Small intestine (tissue), 7 donors: ENCODE measurements around the gene TIMM10. TPM values are rescaled to one million over a fixed set of nuclear protein-coding genes. Genes with fewer than 3 reads are reported as not detected.

Experiments used
- DNase-seq, 2 donors: peaks; one replicate each; pipeline versions ENCODE4 v3.0.0 to v3.0.0-alpha.2; 2013
- FAIRE-seq: peaks from 2 replicates; lab custom pipeline; 2012; peaks lifted over from hg19 to GRCh38; lab: Jason Lieb, UNC
- H3K27ac ChIP-seq, 3 donors: one replicate each; pipeline ENCODE4 v1.5.1; 2013; ENCODE audit warnings: low read length in 2 of 3, mild to moderate bottlenecking in 2 of 3, control low read depth in 1 of 3, inconsistent platforms in 1 of 3, low read depth in 1 of 3, moderate library complexity in 1 of 3
- H3K27me3 ChIP-seq, 3 donors: one replicate each; pipeline ENCODE4 v1.6.1; 2013; ENCODE audit warnings: low read length in 3 of 3, inconsistent platforms in 1 of 3; ENCODE audit not compliant: control insufficient read depth in 3 of 3, insufficient read depth in 3 of 3
- H3K36me3 ChIP-seq, 3 donors: one replicate each; pipeline ENCODE4 v1.6.1; 2013; ENCODE audit warnings: low read length in 3 of 3, inconsistent platforms in 1 of 3, low read depth in 1 of 3, mild to moderate bottlenecking in 1 of 3, moderate library complexity in 1 of 3; ENCODE audit not compliant: control insufficient read depth in 3 of 3, insufficient read depth in 2 of 3
- H3K4me1 ChIP-seq, 3 donors: one replicate each; pipeline ENCODE4 v1.6.1; 2013; ENCODE audit warnings: low read length in 2 of 3, inconsistent platforms in 1 of 3, low read depth in 1 of 3, mild to moderate bottlenecking in 1 of 3, moderate library complexity in 1 of 3; ENCODE audit not compliant: control insufficient read depth in 3 of 3, insufficient read depth in 2 of 3
- H3K4me3 ChIP-seq, 3 donors: one replicate each; pipeline ENCODE4 v1.5.1; 2013; ENCODE audit warnings: low read length in 3 of 3, control low read depth in 1 of 3, inconsistent platforms in 1 of 3, low read depth in 1 of 3, mild to moderate bottlenecking in 1 of 3, moderate library complexity in 1 of 3
- H3K9me3 ChIP-seq, 2 donors: one replicate each; pipeline ENCODE4 v1.6.1; 2013; ENCODE audit warnings: low read depth in 1 of 2, low read length in 1 of 2; ENCODE audit not compliant: control insufficient read depth in 2 of 2, insufficient read depth in 1 of 2
- WGBS, 3 donors: extraction: QIAGEN DNeasy Blood & Tissue Kit; methylation state at CpG; one replicate each; pipeline ENCODE4 v1.1.7; 2013; 5-methylcytosine and 5-hydroxymethylcytosine counted together
- polyA plus RNA-seq, 4 donors: library from polyadenylated mRNA; stranded (reverse) in 3 of 4; unstranded in 1 of 4; fragments of 200-250 nt in 3 of 4; fragments of 120-200 nt in 1 of 4; gene quantifications; one replicate each; pipeline versions ENCODE4 v1.2.1 to v1.2.3, GENCODE V29; 2013
- donor health status: healthy with polysubstance abuse.
- donor health status: control.
- donor health status: control.
- donor health status: Bipolar disorder and iron deficiency.
- donor health status: healthy.

TIMM10 gene
- polyA plus RNA-seq, 4 donors = 26.0 to 84.8 (median 60.7) TPM

DNA sequence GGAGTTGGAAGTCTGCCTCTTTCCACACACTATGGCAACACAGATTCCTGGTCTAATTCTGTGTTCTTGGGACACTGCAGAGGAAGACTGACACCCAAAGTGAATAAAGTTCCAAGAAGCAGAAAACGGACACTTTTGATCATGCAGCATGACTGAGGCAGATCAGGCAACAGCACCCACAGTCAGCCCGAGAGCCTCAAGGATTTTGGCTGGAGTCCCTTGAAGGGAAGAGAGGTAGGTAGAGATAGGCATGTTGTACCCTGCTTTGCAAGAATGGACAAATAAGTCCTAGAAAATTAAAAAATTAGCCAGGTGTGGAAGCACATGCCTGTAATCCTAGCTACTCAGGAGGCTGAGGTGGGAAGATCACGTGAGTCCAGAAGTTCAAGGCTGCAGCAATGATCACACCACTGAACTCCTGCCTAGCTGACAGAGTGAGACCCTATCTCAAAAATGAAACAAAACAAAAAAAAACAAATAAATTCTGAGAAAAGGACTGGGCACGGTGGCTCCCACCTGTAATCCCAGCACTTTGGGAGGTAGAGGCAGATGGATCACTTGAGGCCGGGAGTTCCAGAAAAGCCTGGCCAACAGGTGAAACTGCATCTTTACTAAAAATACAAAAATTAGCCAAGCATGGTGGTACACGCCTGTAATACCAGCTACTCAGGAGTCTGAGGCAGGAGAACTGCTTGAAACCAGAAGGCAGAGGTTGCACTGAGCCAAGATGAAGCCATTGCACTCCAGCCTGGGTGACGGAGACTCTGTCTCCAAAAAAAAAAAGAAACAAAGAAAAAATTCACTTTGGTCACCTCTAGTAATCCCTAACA lies 22.0 kb downstream of the TIMM10 start:
- Histone ChIP-seq H3K9me3 (no peaks in the 10 kb centered on the region), H3K36me3 (peaks cover 0 to 18% (median 0%) of the 10 kb centered on the region in 3 donors), H3K27ac (no peak overlapping the region), H3K4me3 (no peak overlapping the region), H3K4me1 (peaks cover 0 to 3% (median 0%) of the 10 kb centered on the region in 3 donors), H3K27me3 (no peaks in the 10 kb centered on the region)
- 86 to 93% (median 91%) methylated on average over 7 of the region's 7 CpGs for WGBS, 3 donors
- DNase-seq (no peak), FAIRE-seq (no peak)

DNA sequence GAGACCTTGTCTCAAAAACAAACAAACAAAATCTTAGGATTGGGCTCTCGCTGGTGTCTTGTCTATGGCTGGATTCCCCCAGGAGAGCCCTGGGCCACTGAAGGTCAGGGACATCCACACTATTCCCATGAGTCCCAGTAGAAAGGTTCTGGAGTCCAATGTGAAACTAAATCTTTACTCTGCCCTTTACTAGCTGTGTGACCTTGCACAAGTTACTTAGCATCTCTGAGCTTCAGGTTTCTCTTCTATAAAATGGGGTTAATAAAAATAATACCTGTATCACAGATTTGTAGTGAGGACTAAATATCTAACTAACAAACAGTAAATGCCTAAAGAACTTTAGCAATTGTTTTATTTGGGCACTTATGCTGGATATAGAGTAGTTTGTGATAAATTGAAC lies 24.0 kb downstream of the TIMM10 start:
- Histone ChIP-seq H3K9me3 (no peaks in the 10 kb centered on the region), H3K27ac (no peak overlapping the region), H3K4me3 (no peak overlapping the region), H3K27me3 (no peaks in the 10 kb centered on the region), H3K4me1 (peaks cover 0 to 3% (median 2%) of the 10 kb centered on the region in 3 donors), H3K36me3 (peaks cover 0 to 12% (median 0%) of the 10 kb centered on the region in 3 donors)
- WGBS, 3 donors = 93 to 100% (median 96%) methylated on average over 1 of the region's 1 CpG
- DNase-seq (no peak), FAIRE-seq (no peak)

DNA sequence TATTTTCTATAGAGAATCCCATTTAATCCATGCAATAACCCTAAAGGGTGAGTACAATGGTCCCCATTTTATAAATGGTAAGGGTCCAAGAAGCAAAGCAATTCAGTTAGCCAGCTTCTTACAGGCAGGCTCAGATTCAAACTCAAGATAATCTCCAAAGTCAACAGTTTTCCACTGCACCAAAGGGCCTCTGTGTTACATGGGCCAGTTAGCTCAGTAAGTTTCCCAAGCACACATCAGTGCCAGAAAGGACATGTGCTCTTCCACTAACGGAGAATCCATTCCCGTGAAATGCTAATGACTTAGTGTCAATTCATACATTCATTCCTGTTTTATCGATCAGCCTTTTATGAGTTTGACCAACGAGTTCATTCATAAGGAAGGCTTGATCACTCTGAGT lies 26.0 kb downstream of the TIMM10 start:
- WGBS, 3 donors = 77 to 91% (median 84%) methylated on average over 4 of the region's 4 CpGs
- H3K4me1 ChIP-seq = peaks cover 0 to 13% (median 3%) of the 10 kb centered on the region in 3 donors
- peaks cover 0 to 22% (median 0%) of the 10 kb centered on the region in 3 donors for H3K36me3 ChIP-seq
- no peaks in the 10 kb centered on the region for H3K9me3 ChIP-seq
- no peaks in the 10 kb centered on the region for H3K27me3 ChIP-seq
- no peak for FAIRE-seq
- H3K27ac ChIP-seq = no peak overlapping the region
- no peak overlapping the region for H3K4me3 ChIP-seq
- no peak for DNase-seq

DNA sequence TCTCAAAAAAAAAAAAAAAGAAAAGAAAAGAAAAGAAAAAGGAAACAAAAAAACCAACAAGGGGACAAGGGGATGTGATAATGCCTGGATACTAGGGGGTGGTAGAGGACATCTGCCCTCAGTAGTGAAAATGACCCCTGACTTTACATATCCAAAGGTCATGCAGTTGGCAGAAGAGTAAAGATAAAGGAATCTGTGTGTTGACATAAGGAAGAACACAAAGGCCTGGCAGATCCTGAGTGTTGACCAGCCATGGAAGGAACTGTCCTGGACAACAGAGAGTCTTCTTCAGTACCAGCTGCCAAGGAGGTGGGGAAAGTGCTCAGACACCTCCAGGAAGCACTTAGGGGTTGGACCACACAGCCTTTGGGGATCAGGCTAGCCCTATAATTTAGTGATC lies 27.7 kb downstream of the TIMM10 start:
- Histone ChIP-seq H3K36me3 (peaks cover 0 to 22% (median 0%) of the 10 kb centered on the region in 3 donors), H3K27me3 (no peaks in the 10 kb centered on the region), H3K4me1 (peaks cover 0 to 28% (median 3%) of the 10 kb centered on the region in 3 donors), H3K9me3 (no peaks in the 10 kb centered on the region), H3K4me3 (no peak overlapping the region), H3K27ac (peak overlapping the region in 1 of 3 donors; percentile 60)
- DNase-seq = no peak
- no peak for FAIRE-seq

DNA sequence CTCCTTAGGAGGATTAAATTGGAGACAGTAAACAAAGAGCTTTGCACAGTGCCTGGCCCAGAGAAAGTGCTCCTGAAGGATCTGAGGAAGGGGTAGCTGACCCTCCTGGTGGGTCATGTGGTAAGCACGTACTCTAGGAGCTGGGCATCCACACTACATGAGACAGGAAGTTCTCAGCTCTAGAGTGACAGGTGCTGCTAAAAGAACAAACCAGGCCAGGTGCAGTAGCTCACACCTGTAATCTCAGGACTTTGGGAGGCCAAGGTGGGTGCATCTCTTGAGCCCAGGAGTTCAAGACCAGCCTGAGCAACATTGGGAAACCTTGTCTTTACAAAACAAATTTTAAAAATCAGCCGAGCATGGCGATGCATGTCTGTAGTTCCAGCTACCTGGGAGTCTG lies 28.2 kb downstream of the TIMM10 start:
- Histone ChIP-seq H3K27me3 (no peaks in the 10 kb centered on the region), H3K4me1 (peaks cover 0 to 32% (median 3%) of the 10 kb centered on the region in 3 donors), H3K4me3 (no peak overlapping the region), H3K9me3 (no peaks in the 10 kb centered on the region), H3K27ac (no peak overlapping the region), H3K36me3 (peaks cover 0 to 22% (median 0%) of the 10 kb centered on the region in 3 donors)
- 80 to 92% (median 85%) methylated on average over 3 of the region's 3 CpGs for WGBS, 3 donors
- DNase-seq (no peak), FAIRE-seq (no peak)

DNA sequence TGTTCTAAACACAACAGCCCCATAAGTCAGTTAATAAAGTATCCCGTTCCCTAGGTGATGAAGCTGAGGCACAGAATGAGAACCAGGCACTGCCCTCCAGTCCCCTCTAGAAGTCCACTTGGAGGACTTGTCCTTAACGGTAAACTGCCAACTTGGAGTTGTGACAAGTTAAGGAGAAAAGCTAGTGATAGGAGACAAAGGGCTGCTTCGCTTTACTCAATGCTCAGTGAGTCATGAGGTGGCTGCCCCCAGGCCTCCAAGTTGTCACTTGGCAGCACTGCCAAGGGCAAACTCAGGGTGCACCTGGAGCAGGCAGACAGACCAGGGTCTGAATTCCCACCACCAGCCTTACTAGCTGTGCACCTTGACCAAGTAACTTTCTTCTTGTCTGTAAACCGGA lies 28.6 kb downstream of the TIMM10 start:
- H3K4me1 ChIP-seq = peaks cover 0 to 37% (median 3%) of the 10 kb centered on the region in 3 donors
- H3K9me3 ChIP-seq = no peaks in the 10 kb centered on the region
- no peak overlapping the region for H3K4me3 ChIP-seq
- H3K27me3 ChIP-seq = no peaks in the 10 kb centered on the region
- WGBS, 3 donors = 27 to 65% (median 40%) methylated on average over 4 of the region's 4 CpGs
- no peak overlapping the region for H3K27ac ChIP-seq
- FAIRE-seq (no peak), DNase-seq (peak; percentile 50 to 59)
- H3K36me3 ChIP-seq = peaks cover 0 to 24% (median 0%) of the 10 kb centered on the region in 3 donors

DNA sequence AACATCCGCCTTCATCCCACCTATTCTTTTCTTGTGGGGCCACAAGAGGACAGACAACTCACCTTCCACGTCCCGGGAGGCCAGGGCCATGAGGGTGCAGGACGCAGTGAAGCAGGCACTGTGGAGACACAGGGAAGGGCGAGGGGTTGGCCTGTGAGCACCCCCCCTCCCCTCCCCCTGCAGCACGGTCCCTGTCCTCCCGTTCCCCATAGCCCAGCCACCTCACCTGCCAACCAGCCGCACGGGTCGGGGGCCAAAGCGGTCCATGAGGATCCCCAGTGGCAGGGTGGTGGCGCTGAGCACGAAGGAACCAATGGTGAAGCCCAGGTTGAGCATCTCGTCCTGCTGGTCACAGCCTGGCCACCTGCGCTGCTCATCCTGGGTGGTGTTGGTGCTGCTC lies 29.6 kb downstream of the TIMM10 start:
- Histone ChIP-seq H3K4me3 (no peak overlapping the region), H3K27ac (no peak overlapping the region), H3K27me3 (no peaks in the 10 kb centered on the region), H3K4me1 (peaks cover 0 to 46% (median 3%) of the 10 kb centered on the region in 3 donors), H3K9me3 (no peaks in the 10 kb centered on the region), H3K36me3 (peaks cover 0 to 27% (median 0%) of the 10 kb centered on the region in 3 donors)
- DNase-seq = no peak
- no peak for FAIRE-seq
- WGBS, 3 donors = 89 to 97% (median 96%) methylated on average over 14 to 15 of the region's 15 CpGs

DNA sequence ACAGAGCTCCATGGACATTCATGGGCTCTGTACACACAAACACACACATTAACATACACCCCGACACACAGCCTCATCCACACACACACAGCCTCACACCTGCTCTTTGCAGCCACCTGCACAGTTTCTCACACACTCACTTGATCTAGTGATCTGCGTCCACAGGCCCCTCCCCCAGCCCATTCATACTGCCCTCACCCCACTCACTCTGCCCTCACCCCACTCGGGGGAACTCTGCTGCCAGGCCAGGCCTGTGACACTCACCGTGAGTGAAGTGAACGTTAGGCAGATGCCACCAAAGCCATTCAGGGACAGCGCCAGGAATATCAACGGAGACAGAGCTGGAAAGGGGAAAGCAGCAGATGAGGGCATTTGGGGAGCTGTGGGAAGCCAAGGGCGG lies 30.0 kb downstream of the TIMM10 start:
- DNase-seq (no peak), FAIRE-seq (no peak)
- H3K4me1 ChIP-seq = peaks cover 0 to 46% (median 3%) of the 10 kb centered on the region in 3 donors
- no peak overlapping the region for H3K4me3 ChIP-seq
- peaks cover 0 to 29% (median 0%) of the 10 kb centered on the region in 3 donors for H3K36me3 ChIP-seq
- no peaks in the 10 kb centered on the region for H3K9me3 ChIP-seq
- H3K27ac ChIP-seq = peak overlapping the region in 1 of 3 donors; percentile 36
- WGBS, 3 donors = 86 to 87% (median 86%) methylated on average over 8 of the region's 8 CpGs
- H3K27me3 ChIP-seq = no peaks in the 10 kb centered on the region
